ENCODE results near the gene DOCK10.

- TF ChIP-seq CTCF (IDR thresholded peaks at IDR 0.05), result no peak
- no peak for TF ChIP-seq POLR2A (IDR thresholded peaks at IDR 0.05)
- TF ChIP-seq EP300 (IDR thresholded peaks at IDR 0.05), result no peak
Observed at GRCh38 chr2:225072444-225072843, 30.2 kb upstream of the DOCK10 start.
